ENCODE results near the gene CPSF4L.

DNA sequence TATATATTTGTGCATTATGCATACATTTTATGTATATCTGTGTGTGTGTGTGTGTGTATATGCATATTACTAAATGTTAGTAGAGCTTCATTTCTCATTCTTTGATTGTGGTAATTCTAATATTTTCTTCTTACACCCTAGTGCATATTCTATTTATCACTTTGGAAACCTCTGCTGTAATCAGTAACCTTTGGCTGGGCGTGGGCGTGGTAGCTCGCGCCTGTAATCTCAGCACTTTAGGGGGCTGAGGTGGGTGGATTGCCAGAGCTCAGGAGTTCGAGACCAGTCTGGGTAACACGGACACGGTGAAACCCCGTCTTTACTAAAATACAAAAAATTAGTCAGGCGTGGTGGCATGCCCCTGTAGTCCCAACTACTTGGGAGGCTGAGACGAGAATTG is 26.9 kb downstream of the CPSF4L start:
- TF ChIP-seq, protein P1, sequence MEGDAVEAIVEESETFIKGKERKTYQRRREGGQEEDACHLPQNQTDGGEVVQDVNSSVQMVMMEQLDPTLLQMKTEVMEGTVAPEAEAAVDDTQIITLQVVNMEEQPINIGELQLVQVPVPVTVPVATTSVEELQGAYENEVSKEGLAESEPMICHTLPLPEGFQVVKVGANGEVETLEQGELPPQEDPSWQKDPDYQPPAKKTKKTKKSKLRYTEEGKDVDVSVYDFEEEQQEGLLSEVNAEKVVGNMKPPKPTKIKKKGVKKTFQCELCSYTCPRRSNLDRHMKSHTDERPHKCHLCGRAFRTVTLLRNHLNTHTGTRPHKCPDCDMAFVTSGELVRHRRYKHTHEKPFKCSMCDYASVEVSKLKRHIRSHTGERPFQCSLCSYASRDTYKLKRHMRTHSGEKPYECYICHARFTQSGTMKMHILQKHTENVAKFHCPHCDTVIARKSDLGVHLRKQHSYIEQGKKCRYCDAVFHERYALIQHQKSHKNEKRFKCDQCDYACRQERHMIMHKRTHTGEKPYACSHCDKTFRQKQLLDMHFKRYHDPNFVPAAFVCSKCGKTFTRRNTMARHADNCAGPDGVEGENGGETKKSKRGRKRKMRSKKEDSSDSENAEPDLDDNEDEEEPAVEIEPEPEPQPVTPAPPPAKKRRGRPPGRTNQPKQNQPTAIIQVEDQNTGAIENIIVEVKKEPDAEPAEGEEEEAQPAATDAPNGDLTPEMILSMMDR (IDR thresholded peaks at IDR 0.05): no peak
- TF ChIP-seq POLR2AphosphoS5 (IDR thresholded peaks at IDR 0.05; ENCODE audit: low read depth, low read length): no peak
- no peak for TF ChIP-seq SIN3A (IDR thresholded peaks at IDR 0.05; ENCODE audit: borderline replicate concordance, insufficient read depth, low read depth, low read length)
- TF ChIP-seq TCF7L2 (IDR thresholded peaks at IDR 0.05; ENCODE audit: low read depth, low read length): no peak

Data from Panc1 (cell line).